Limb (tissue), 2 donors: ENCODE results near the gene ROR2.
A peak's percentile ranks its signal among the peaks of the same experiment; 100 is the strongest.

Source experiments
- DNase-seq, 2 donors: peaks; one replicate each; pipeline ENCODE4 v3.0.0-alpha.2; 2016; ENCODE audit errors: extremely low spot score in 2 of 2

The ROR2 gene

GRCh38 chr9:91723420-91724067 lies 226.5 kb downstream of the ROR2 start:
- no peak for DNase-seq

- DNase-seq = no peak
Observed at GRCh38 chr9:91720751-91721705, 229.0 kb downstream of the ROR2 start.

- DNase-seq = no peak
Observed at GRCh38 chr9:91720313-91720712, 229.7 kb downstream of the ROR2 start.

- no peak for DNase-seq
Observed at GRCh38 chr9:91718071-91718470, 232.0 kb downstream of the ROR2 start.

GRCh38 chr9:91716815-91717214 lies 233.2 kb downstream of the ROR2 start:
- DNase-seq = no peak

- DNase-seq = no peak
Observed at GRCh38 chr9:91716239-91716638, 233.8 kb downstream of the ROR2 start.

- DNase-seq = no peak
Observed at GRCh38 chr9:91714874-91715615, 235.0 kb downstream of the ROR2 start.

- peak; percentile 62 to 87 for DNase-seq
Observed at GRCh38 chr9:91714020-91714806, 235.8 kb downstream of the ROR2 start.

GRCh38 chr9:91712811-91713210 lies 237.2 kb downstream of the ROR2 start:
- no peak for DNase-seq

GRCh38 chr9:91711755-91712601 lies 238.1 kb downstream of the ROR2 start:
- DNase-seq = no peak

- no peak for DNase-seq
Observed at GRCh38 chr9:91710158-91710557, 239.9 kb downstream of the ROR2 start.

GRCh38 chr9:91705386-91705785 lies 244.6 kb downstream of the ROR2 start:
- DNase-seq = no peak

GRCh38 chr9:91700475-91700874 lies 249.6 kb downstream of the ROR2 start:
- DNase-seq = no peak

GRCh38 chr9:91698266-91698665 lies 251.8 kb downstream of the ROR2 start:
- no peak for DNase-seq

GRCh38 chr9:91697201-91697600 lies 252.8 kb downstream of the ROR2 start:
- no peak for DNase-seq

GRCh38 chr9:91694081-91694870 lies 255.8 kb downstream of the ROR2 start:
- no peak for DNase-seq

GRCh38 chr9:91693226-91693625 lies 256.8 kb downstream of the ROR2 start:
- no peak for DNase-seq

GRCh38 chr9:91690540-91691249 lies 259.3 kb downstream of the ROR2 start:
- no peak for DNase-seq

GRCh38 chr9:91689006-91689405 lies 261.0 kb downstream of the ROR2 start:
- DNase-seq = no peak
